ENCODE results near the gene FAM221A. TPM values are rescaled to one million over a fixed set of nuclear protein-coding genes. Genes with fewer than 3 reads are reported as not detected.

FAM221A gene
- 1 to 10 TPM; 5.7 to 7.4 (median 6.9) TPM for total RNA-seq
- total RNA-seq (2013) = 6.0 TPM

GRCh38 chr7:23679898-23680413 lies at the start of gene FAM221A:
Gene FAM221A (plus strand): TSS chr7:23680199. CDS start chr7:23680219, 20 bp downstream.
- peak; percentile 98 to 99 (median 98) for ATAC-seq
- TF ChIP-seq CTCF (IDR thresholded peaks at IDR 0.05) = peak; percentile 76
- no peaks in the 10 kb centered on the region for H3K27me3 ChIP-seq (ENCODE audit: control insufficient read depth, insufficient read depth, low read length)
- peak within 1 kb of the TSS; percentile 77 for H3K4me3 ChIP-seq (ENCODE audit: low read length)
- H3K27ac Mint-ChIP-seq = peak within 1 kb of the TSS; percentile 58 to 59
- peaks cover 0 to 16% of the 10 kb centered on the region in 2 donors for H3K27me3 Mint-ChIP-seq (ENCODE audit: low read depth in 2 of 2)
- peak within 1 kb of the TSS; percentile 93 for H3K4me3 Mint-ChIP-seq
- peaks cover 12% of the 10 kb centered on the region for H3K4me1 ChIP-seq (ENCODE audit: control insufficient read depth, insufficient read depth, low read length)
- WGBS (ENCODE audit: insufficient coverage) = under 1% methylated on average over 52 of the region's 53 CpGs
- H3K9me3 ChIP-seq (ENCODE audit: control insufficient read depth, insufficient read depth, low read length) = no peaks in the 10 kb centered on the region
- intact Hi-C loops (cut with micrococcal nuclease) = no loop called here
- no peaks in the 10 kb centered on the region for H3K36me3 Mint-ChIP-seq
- peak within 1 kb of the TSS; percentile 49 for H3K27ac ChIP-seq (ENCODE audit: low read length)
- H3K9me3 Mint-ChIP-seq = no peaks in the 10 kb centered on the region
- DNase-seq = peak; percentile 69 to 89
- H3K36me3 ChIP-seq (ENCODE audit: control insufficient read depth, insufficient read depth, low read length) = no peaks in the 10 kb centered on the region
- peaks cover 8% of the 10 kb centered on the region in 2 donors for H3K4me1 Mint-ChIP-seq

GRCh38 chr7:23633417-23633816 lies 46.6 kb upstream of the FAM221A start:
- TF ChIP-seq CTCF (IDR thresholded peaks at IDR 0.05) = no peak
- 93% methylated on average over 7 of the region's 7 CpGs for WGBS (ENCODE audit: insufficient coverage)
- no peak for ATAC-seq

GRCh38 chr7:23645822-23646221 lies 34.2 kb upstream of the FAM221A start:
- no peak for DNase-seq
- Mint-ChIP-seq H3K27me3 (ENCODE audit: low read depth in 2 of 2) (no peaks in the 10 kb centered on the region), H3K4me1 (no peaks in the 10 kb centered on the region), H3K4me3 (no peak overlapping the region), H3K27ac (no peak overlapping the region), H3K9me3 (no peaks in the 10 kb centered on the region), H3K36me3 (peaks cover 2% of the 10 kb centered on the region)
- ATAC-seq = no peak
- no CpG with 5 or more reads among the region's 1 CpG for WGBS (ENCODE audit: insufficient coverage)
- H3K9me3 ChIP-seq (ENCODE audit: control insufficient read depth, insufficient read depth, low read length) = no peaks in the 10 kb centered on the region
- no peaks in the 10 kb centered on the region for H3K36me3 ChIP-seq (ENCODE audit: control insufficient read depth, insufficient read depth, low read length)
- no peak overlapping the region for H3K27ac ChIP-seq (ENCODE audit: low read length)
- TF ChIP-seq CTCF (IDR thresholded peaks at IDR 0.05) = no peak
- no peak overlapping the region for H3K4me3 ChIP-seq (ENCODE audit: low read length)
- intact Hi-C loops (cut with micrococcal nuclease) = no loop called here
- no peaks in the 10 kb centered on the region for H3K27me3 ChIP-seq (ENCODE audit: control insufficient read depth, insufficient read depth, low read length)
- H3K4me1 ChIP-seq (ENCODE audit: control insufficient read depth, insufficient read depth, low read length) = no peaks in the 10 kb centered on the region

More at GRCh38 chr7:23633417-23633816, 46.6 kb upstream of the FAM221A start:
- DNase-seq = no peak
- no peaks in the 10 kb centered on the region for H3K27me3 ChIP-seq (ENCODE audit: control insufficient read depth, insufficient read depth, low read length)
- H3K36me3 Mint-ChIP-seq = no peaks in the 10 kb centered on the region
- H3K27ac Mint-ChIP-seq = no peak overlapping the region
- H3K4me3 Mint-ChIP-seq = no peak overlapping the region
- no peaks in the 10 kb centered on the region for H3K36me3 ChIP-seq (ENCODE audit: control insufficient read depth, insufficient read depth, low read length)
- H3K4me3 ChIP-seq (ENCODE audit: low read length) = no peak overlapping the region
- peaks cover 0 to 5% of the 10 kb centered on the region in 2 donors for H3K4me1 Mint-ChIP-seq
- intact Hi-C loops (cut with micrococcal nuclease) = no loop called here
- H3K9me3 ChIP-seq (ENCODE audit: control insufficient read depth, insufficient read depth, low read length) = no peaks in the 10 kb centered on the region
- H3K27me3 Mint-ChIP-seq (ENCODE audit: low read depth in 2 of 2) = no peaks in the 10 kb centered on the region
- H3K9me3 Mint-ChIP-seq = no peaks in the 10 kb centered on the region
- H3K4me1 ChIP-seq (ENCODE audit: control insufficient read depth, insufficient read depth, low read length) = no peaks in the 10 kb centered on the region
- H3K27ac ChIP-seq (ENCODE audit: low read length) = no peak overlapping the region

- DNase-seq (no peak), ATAC-seq (no peak)
- intact Hi-C loops (cut with micrococcal nuclease) = no loop called here
- H3K4me1 Mint-ChIP-seq = no peaks in the 10 kb centered on the region
- no peak for TF ChIP-seq CTCF (IDR thresholded peaks at IDR 0.05)
- no peak overlapping the region for H3K27ac Mint-ChIP-seq
- H3K27me3 ChIP-seq (ENCODE audit: control insufficient read depth, insufficient read depth, low read length) = no peaks in the 10 kb centered on the region
- no peak overlapping the region for H3K4me3 Mint-ChIP-seq
- H3K36me3 Mint-ChIP-seq = peaks cover 8% of the 10 kb centered on the region
- no peak overlapping the region for H3K27ac ChIP-seq (ENCODE audit: low read length)
- H3K9me3 ChIP-seq (ENCODE audit: control insufficient read depth, insufficient read depth, low read length) = peaks cover 21% of the 10 kb centered on the region
- H3K36me3 ChIP-seq (ENCODE audit: control insufficient read depth, insufficient read depth, low read length) = no peaks in the 10 kb centered on the region
- 96% methylated on average over 5 of the region's 5 CpGs for WGBS (ENCODE audit: insufficient coverage)
- no peaks in the 10 kb centered on the region for H3K27me3 Mint-ChIP-seq (ENCODE audit: low read depth in 2 of 2)
- peaks cover 9 to 13% of the 10 kb centered on the region in 2 donors for H3K9me3 Mint-ChIP-seq
- no peak overlapping the region for H3K4me3 ChIP-seq (ENCODE audit: low read length)
- no peaks in the 10 kb centered on the region for H3K4me1 ChIP-seq (ENCODE audit: control insufficient read depth, insufficient read depth, low read length)
Observed at GRCh38 chr7:23653942-23654341, 26.1 kb upstream of the FAM221A start.

Data from natural killer cell (primary cell).